ENCODE results near the gene PAMR1. TPM values are rescaled to one million over a fixed set of nuclear protein-coding genes. Genes with fewer than 3 reads are reported as not detected.

PAMR1 gene
- polyA plus RNA-seq, 2 donors = 0.31 to 1.2 TPM

DNA sequence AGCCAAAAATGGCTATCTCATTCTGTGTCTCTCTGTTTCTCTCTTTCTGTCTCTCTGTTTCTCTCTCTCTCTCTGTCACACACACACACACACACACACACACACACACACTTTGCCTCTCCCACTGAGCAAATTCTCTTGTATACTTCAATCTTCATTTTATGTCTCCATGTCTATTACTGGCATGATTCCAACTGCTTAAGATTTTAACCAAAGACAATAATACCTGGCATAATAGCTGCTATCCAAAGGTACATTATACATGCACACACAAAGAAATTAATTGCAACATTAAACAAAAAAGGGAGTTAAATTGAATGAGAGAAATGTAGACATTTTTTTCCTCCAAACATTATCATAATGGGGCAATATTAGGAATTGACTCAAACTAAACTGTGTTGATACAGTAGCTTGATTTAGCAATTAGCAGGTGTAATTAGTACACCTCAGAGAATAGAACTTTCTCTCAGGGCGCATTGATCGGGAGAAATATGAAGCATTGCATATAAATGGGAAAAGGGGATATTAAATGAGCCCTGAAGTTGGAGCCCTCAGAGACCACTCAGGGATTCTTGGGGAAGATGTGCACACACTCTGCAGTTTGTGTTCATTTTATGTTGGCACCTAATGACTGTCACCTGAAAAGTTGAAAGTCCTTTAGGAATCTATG, 88.7 kb downstream of the PAMR1 start:
- H3K27me3 ChIP-seq (ENCODE audit: control insufficient read depth in 1 of 2, insufficient read depth in 2 of 2, low read length in 2 of 2) = peaks cover 0 to 6% of the 10 kb centered on the region in 2 donors
- H3K36me3 ChIP-seq (ENCODE audit: control insufficient read depth in 2 of 2, insufficient read depth in 2 of 2, low read length in 1 of 2) = peaks cover 0 to 2% of the 10 kb centered on the region in 2 donors
- H3K27ac ChIP-seq (ENCODE audit: low read depth in 2 of 2, low read length in 1 of 2) = no peak overlapping the region
- no peaks in the 10 kb centered on the region for H3K9me3 ChIP-seq (ENCODE audit: control insufficient read depth in 2 of 2, insufficient read depth in 1 of 2, low read depth in 1 of 2, low read length in 1 of 2)
- peaks cover 0 to 2% of the 10 kb centered on the region in 2 donors for H3K4me1 ChIP-seq (ENCODE audit: control insufficient read depth in 2 of 2, insufficient read depth in 2 of 2, low read length in 1 of 2)
- no peak overlapping the region for H3K4me3 ChIP-seq (ENCODE audit: low read depth in 1 of 2, low read length in 2 of 2)
- 88 to 96% methylated on average over 2 of the region's 2 CpGs for WGBS, 2 donors

GRCh38 chr11:35433588-35433987, 91.8 kb downstream of the PAMR1 start:
- H3K36me3 ChIP-seq (ENCODE audit: control insufficient read depth in 2 of 2, insufficient read depth in 2 of 2, low read length in 1 of 2) = peaks cover 0 to 2% of the 10 kb centered on the region in 2 donors
- no peak overlapping the region for H3K4me3 ChIP-seq (ENCODE audit: low read depth in 1 of 2, low read length in 2 of 2)
- H3K9me3 ChIP-seq (ENCODE audit: control insufficient read depth in 2 of 2, insufficient read depth in 1 of 2, low read depth in 1 of 2, low read length in 1 of 2) = no peaks in the 10 kb centered on the region
- WGBS, 2 donors = 58 to 74% methylated on average over 3 of the region's 3 CpGs
- H3K27ac ChIP-seq (ENCODE audit: low read depth in 2 of 2, low read length in 1 of 2) = no peak overlapping the region
- peaks cover 0 to 3% of the 10 kb centered on the region in 2 donors for H3K27me3 ChIP-seq (ENCODE audit: control insufficient read depth in 1 of 2, insufficient read depth in 2 of 2, low read length in 2 of 2)
- H3K4me1 ChIP-seq (ENCODE audit: control insufficient read depth in 2 of 2, insufficient read depth in 2 of 2, low read length in 1 of 2) = peaks cover 0 to 2% of the 10 kb centered on the region in 2 donors

- H3K9me3 ChIP-seq (ENCODE audit: control insufficient read depth in 2 of 2, insufficient read depth in 1 of 2, low read depth in 1 of 2, low read length in 1 of 2) = no peaks in the 10 kb centered on the region
- H3K36me3 ChIP-seq (ENCODE audit: control insufficient read depth in 2 of 2, insufficient read depth in 2 of 2, low read length in 1 of 2) = peaks cover 0 to 2% of the 10 kb centered on the region in 2 donors
- H3K27ac ChIP-seq (ENCODE audit: low read depth in 2 of 2, low read length in 1 of 2) = no peak overlapping the region
- no peak overlapping the region for H3K4me3 ChIP-seq (ENCODE audit: low read depth in 1 of 2, low read length in 2 of 2)
- peaks cover 0 to 3% of the 10 kb centered on the region in 2 donors for H3K27me3 ChIP-seq (ENCODE audit: control insufficient read depth in 1 of 2, insufficient read depth in 2 of 2, low read length in 2 of 2)
- H3K4me1 ChIP-seq (ENCODE audit: control insufficient read depth in 2 of 2, insufficient read depth in 2 of 2, low read length in 1 of 2) = peaks cover 0 to 2% of the 10 kb centered on the region in 2 donors
- 92 to 94% methylated on average over 14 of the region's 14 CpGs for WGBS, 2 donors
Observed at GRCh38 chr11:35432464-35432863, 93.0 kb downstream of the PAMR1 start.

- Histone ChIP-seq H3K27me3 (ENCODE audit: control insufficient read depth in 1 of 2, insufficient read depth in 2 of 2, low read length in 2 of 2) (peaks cover 0 to under 1% of the 10 kb centered on the region in 2 donors), H3K36me3 (ENCODE audit: control insufficient read depth in 2 of 2, insufficient read depth in 2 of 2, low read length in 1 of 2) (no peaks in the 10 kb centered on the region), H3K4me3 (ENCODE audit: low read depth in 1 of 2, low read length in 2 of 2) (no peak overlapping the region), H3K27ac (ENCODE audit: low read depth in 2 of 2, low read length in 1 of 2) (no peak overlapping the region), H3K4me1 (ENCODE audit: control insufficient read depth in 2 of 2, insufficient read depth in 2 of 2, low read length in 1 of 2) (no peaks in the 10 kb centered on the region), H3K9me3 (ENCODE audit: control insufficient read depth in 2 of 2, insufficient read depth in 1 of 2, low read depth in 1 of 2, low read length in 1 of 2) (no peaks in the 10 kb centered on the region)
- 36 to 38% methylated on average over 3 of the region's 3 CpGs for WGBS, 2 donors
Observed at GRCh38 chr11:35427071-35427470, 98.3 kb downstream of the PAMR1 start.

DNA sequence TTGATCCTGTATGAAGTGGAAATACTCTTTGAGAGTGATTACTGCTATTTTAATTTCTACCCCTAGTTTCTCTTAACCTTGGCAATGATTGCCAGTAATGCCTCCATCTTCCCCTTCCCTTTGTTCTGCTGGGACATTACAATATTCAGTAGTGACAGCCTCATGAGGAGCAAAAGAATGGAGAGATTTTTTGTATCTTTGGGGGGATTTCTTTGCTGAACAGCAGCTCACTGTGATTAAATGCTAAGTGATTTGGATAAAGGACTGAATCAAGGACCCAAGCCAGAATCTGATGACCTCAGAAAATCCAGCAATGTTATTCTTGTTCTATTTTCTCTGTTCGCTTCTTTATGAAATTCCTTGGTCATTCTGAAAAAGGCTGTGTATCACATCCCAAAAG, 99.1 kb downstream of the PAMR1 start:
- H3K9me3 ChIP-seq (ENCODE audit: control insufficient read depth in 2 of 2, insufficient read depth in 1 of 2, low read depth in 1 of 2, low read length in 1 of 2) = no peaks in the 10 kb centered on the region
- peaks cover 0 to 2% of the 10 kb centered on the region in 2 donors for H3K27me3 ChIP-seq (ENCODE audit: control insufficient read depth in 1 of 2, insufficient read depth in 2 of 2, low read length in 2 of 2)
- WGBS, 2 donors = 73 to 83% methylated on average over 1 of the region's 1 CpG
- H3K4me1 ChIP-seq (ENCODE audit: control insufficient read depth in 2 of 2, insufficient read depth in 2 of 2, low read length in 1 of 2) = no peaks in the 10 kb centered on the region
- no peak overlapping the region for H3K27ac ChIP-seq (ENCODE audit: low read depth in 2 of 2, low read length in 1 of 2)
- no peak overlapping the region for H3K4me3 ChIP-seq (ENCODE audit: low read depth in 1 of 2, low read length in 2 of 2)
- H3K36me3 ChIP-seq (ENCODE audit: control insufficient read depth in 2 of 2, insufficient read depth in 2 of 2, low read length in 1 of 2) = no peaks in the 10 kb centered on the region

GRCh38 chr11:35425603-35426212, 99.7 kb downstream of the PAMR1 start:
- no peaks in the 10 kb centered on the region for H3K36me3 ChIP-seq (ENCODE audit: control insufficient read depth in 2 of 2, insufficient read depth in 2 of 2, low read length in 1 of 2)
- H3K27ac ChIP-seq (ENCODE audit: low read depth in 2 of 2, low read length in 1 of 2) = no peak overlapping the region
- H3K27me3 ChIP-seq (ENCODE audit: control insufficient read depth in 1 of 2, insufficient read depth in 2 of 2, low read length in 2 of 2) = peaks cover 0 to 2% of the 10 kb centered on the region in 2 donors
- no peaks in the 10 kb centered on the region for H3K9me3 ChIP-seq (ENCODE audit: control insufficient read depth in 2 of 2, insufficient read depth in 1 of 2, low read depth in 1 of 2, low read length in 1 of 2)
- H3K4me1 ChIP-seq (ENCODE audit: control insufficient read depth in 2 of 2, insufficient read depth in 2 of 2, low read length in 1 of 2) = no peaks in the 10 kb centered on the region
- 67 to 74% methylated on average over 4 of the region's 4 CpGs for WGBS, 2 donors
- no peak overlapping the region for H3K4me3 ChIP-seq (ENCODE audit: low read depth in 1 of 2, low read length in 2 of 2)

GRCh38 chr11:35424157-35424940, 101.1 kb downstream of the PAMR1 start:
- no peak overlapping the region for H3K27ac ChIP-seq (ENCODE audit: low read depth in 2 of 2, low read length in 1 of 2)
- H3K27me3 ChIP-seq (ENCODE audit: control insufficient read depth in 1 of 2, insufficient read depth in 2 of 2, low read length in 2 of 2) = peaks cover 0 to 2% of the 10 kb centered on the region in 2 donors
- 60 to 67% methylated on average over 4 of the region's 4 CpGs for WGBS, 2 donors
- H3K36me3 ChIP-seq (ENCODE audit: control insufficient read depth in 2 of 2, insufficient read depth in 2 of 2, low read length in 1 of 2) = no peaks in the 10 kb centered on the region
- no peak overlapping the region for H3K4me3 ChIP-seq (ENCODE audit: low read depth in 1 of 2, low read length in 2 of 2)
- H3K9me3 ChIP-seq (ENCODE audit: control insufficient read depth in 2 of 2, insufficient read depth in 1 of 2, low read depth in 1 of 2, low read length in 1 of 2) = no peaks in the 10 kb centered on the region
- H3K4me1 ChIP-seq (ENCODE audit: control insufficient read depth in 2 of 2, insufficient read depth in 2 of 2, low read length in 1 of 2) = peaks cover 0 to 1% of the 10 kb centered on the region in 2 donors

DNA sequence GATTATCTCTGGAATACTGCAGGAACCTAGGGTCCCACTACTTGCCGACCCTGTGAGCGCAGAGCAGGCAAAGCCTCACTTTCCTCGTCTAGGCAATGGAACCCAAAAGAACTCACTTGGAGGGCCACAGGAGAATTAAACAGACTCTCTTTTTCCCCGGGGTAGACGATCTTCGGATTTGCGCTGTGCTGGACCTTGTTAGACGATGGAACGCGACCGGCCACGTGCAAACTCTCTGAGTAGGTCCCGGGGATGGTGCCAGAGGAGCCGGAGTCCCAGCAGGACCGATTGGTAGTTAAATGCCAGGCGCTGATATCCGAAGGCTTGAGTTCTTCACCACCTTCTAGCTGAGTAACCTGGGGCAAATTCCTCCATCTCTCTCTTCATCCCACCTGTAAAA, 105.0 kb downstream of the PAMR1 start:
- Histone ChIP-seq H3K27me3 (ENCODE audit: control insufficient read depth in 1 of 2, insufficient read depth in 2 of 2, low read length in 2 of 2) (peaks cover 2 to 3% of the 10 kb centered on the region in 2 donors), H3K36me3 (ENCODE audit: control insufficient read depth in 2 of 2, insufficient read depth in 2 of 2, low read length in 1 of 2) (no peaks in the 10 kb centered on the region), H3K27ac (ENCODE audit: low read depth in 2 of 2, low read length in 1 of 2) (no peak overlapping the region), H3K9me3 (ENCODE audit: control insufficient read depth in 2 of 2, insufficient read depth in 1 of 2, low read depth in 1 of 2, low read length in 1 of 2) (no peaks in the 10 kb centered on the region), H3K4me3 (ENCODE audit: low read depth in 1 of 2, low read length in 2 of 2) (peak overlapping the region in 1 of 2 donors; percentile 51), H3K4me1 (ENCODE audit: control insufficient read depth in 2 of 2, insufficient read depth in 2 of 2, low read length in 1 of 2) (peaks cover 8 to 11% of the 10 kb centered on the region in 2 donors)
- 27 to 35% methylated on average over 17 of the region's 17 CpGs for WGBS, 2 donors

- Histone ChIP-seq H3K4me1 (ENCODE audit: control insufficient read depth in 2 of 2, insufficient read depth in 2 of 2, low read length in 1 of 2) (peaks cover 8 to 11% of the 10 kb centered on the region in 2 donors), H3K36me3 (ENCODE audit: control insufficient read depth in 2 of 2, insufficient read depth in 2 of 2, low read length in 1 of 2) (no peaks in the 10 kb centered on the region), H3K9me3 (ENCODE audit: control insufficient read depth in 2 of 2, insufficient read depth in 1 of 2, low read depth in 1 of 2, low read length in 1 of 2) (no peaks in the 10 kb centered on the region), H3K27me3 (ENCODE audit: control insufficient read depth in 1 of 2, insufficient read depth in 2 of 2, low read length in 2 of 2) (peaks cover 2 to 3% of the 10 kb centered on the region in 2 donors), H3K27ac (ENCODE audit: low read depth in 2 of 2, low read length in 1 of 2) (no peak overlapping the region), H3K4me3 (ENCODE audit: low read depth in 1 of 2, low read length in 2 of 2) (peak overlapping the region; percentile 35 to 51)
- 1 to 4% methylated on average over 39 to 41 of the region's 41 CpGs for WGBS, 2 donors
Observed at GRCh38 chr11:35419830-35420333, 105.5 kb downstream of the PAMR1 start.
